NCI-H1436 treated with DMSO at 0.1 percent for 48 hours (cell line): ENCODE data around the gene TBC1D9.

Experiments used
- DNase-seq: peaks from one replicate; lab custom pipeline; 2025; lab: John Stamatoyannopoulos, UW

TBC1D9 gene

DNA sequence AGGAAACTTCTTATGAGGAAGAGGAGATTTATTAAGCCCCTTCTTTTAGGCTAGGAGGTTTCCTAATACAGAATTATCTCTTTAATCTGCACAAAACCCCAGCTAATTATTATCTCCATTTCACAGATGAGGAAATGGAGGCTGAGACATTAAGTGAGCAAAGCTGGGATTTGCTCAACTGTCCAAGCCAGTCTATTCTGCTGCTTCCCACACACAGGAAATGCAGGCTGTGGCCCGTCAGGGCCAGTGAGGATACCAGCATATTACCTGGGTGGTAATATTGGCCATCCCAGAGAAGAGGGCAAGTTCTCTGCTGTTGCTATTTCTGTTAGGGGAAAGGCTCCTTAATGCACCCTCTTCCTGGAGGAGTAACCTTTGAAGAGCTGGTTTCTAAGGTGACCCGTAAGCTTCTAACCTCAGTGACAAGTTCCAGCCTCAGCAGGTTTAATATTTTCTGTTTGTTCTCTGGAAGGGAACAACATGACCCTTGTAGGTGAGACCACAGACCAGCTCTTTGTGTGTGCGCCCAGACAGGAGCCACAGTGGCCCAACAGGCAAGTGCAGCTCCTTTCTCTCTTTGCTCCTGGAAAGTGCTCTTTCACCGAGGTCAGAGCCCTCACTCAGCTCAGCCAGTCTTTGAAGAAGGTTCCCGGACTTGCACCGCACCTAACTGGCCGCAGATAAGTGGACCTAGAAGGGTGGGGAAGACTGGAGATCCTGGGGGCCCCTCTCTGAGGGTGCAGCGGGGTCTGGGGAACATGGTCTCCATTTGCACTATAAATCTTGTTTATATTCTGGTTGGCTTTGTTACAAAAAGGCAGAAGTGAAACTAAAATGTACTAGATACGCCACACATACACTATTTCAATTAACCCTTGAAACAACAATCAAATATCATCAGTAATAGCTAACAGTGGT lies 35.5 kb downstream of the TBC1D9 start:
- no peak for DNase-seq

DNA sequence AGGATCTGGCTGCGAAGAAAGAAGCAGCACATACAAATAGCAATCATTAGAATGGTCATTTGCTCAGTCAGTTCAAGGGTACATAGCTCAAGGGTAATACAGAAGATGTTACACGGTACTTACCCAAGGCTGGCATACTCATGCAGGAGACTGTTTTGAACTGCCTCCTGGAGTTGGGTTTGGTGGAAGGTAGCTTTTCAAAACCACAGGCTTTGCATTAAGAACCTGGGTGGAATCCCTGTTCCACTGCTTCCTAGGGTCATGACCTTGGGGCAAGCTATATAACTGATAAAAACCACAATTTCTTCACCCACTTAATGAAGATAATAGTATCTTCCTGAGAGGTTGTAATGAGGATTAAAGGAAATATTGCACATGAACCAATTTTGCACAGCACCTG lies 36.5 kb downstream of the TBC1D9 start:
- DNase-seq = no peak

DNA sequence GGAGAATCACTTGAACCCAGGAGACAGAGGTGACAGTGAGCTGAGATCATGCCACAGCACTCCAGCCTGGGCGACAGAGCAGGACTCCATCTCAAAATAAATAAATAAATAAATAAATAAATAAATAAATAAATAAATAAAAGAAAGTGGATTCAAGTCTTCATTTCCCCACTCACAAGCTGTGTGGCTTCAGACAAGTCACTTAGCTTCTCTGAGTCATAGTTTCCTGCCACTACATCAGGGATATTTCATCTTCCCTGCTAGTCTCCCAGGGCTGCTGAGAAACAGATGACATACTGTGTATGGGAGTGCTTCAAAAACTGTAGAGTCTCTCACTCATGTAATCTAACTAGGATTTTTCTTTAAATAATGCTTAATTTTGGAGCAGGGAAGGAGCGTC lies 37.2 kb downstream of the TBC1D9 start:
- DNase-seq = no peak

DNA sequence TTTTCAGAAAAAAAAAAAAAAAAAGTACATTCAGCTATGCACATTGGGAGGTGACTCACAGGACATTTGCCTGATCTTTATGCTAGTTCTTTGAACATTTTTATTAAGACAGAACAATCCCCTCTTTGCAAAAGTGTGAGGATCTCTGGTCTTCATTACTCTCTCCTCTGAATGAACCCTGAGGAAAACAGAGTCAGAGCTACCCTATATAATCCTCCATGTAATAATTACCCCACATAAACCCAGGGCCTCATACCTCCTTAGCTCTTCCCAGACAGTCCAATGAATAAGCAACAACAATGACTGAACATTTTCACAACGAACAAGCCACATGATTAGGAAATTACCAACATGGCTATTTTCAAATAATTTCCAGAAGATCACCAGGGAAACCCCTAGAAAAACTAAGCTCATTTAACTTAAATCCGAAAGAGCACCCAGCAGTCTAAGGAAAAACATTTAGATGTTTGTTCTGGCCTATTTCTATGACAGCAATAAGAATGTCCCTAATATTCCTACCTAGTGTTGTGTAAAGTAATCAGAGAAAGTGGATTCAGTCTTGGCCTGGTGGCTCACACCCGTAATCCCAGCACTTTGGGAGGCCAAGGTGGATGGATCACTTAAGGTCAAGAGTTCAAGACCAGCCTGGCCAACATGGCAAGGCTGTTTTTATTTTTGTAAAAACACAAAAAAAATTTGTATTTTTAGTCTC lies 37.8 kb downstream of the TBC1D9 start:
- no peak for DNase-seq

DNA sequence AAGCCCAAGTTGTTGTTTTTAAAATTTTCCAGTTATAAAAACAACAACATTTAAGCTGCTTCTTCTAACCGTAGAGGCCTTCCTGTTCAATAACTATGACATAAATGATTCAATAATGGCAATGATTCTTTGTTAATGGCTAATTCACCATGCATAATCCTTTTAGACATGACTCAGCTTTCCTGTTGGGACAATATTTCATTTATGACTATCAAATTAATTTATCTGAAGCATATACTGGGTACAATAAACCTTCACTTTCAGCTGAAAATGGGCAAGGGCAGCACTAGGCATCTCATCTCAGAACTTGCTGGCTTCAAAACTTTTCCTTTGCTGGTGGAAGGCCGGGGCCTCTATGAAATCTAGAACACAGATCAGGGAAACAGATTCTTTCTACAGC lies 38.9 kb downstream of the TBC1D9 start:
- DNase-seq = no peak

DNA sequence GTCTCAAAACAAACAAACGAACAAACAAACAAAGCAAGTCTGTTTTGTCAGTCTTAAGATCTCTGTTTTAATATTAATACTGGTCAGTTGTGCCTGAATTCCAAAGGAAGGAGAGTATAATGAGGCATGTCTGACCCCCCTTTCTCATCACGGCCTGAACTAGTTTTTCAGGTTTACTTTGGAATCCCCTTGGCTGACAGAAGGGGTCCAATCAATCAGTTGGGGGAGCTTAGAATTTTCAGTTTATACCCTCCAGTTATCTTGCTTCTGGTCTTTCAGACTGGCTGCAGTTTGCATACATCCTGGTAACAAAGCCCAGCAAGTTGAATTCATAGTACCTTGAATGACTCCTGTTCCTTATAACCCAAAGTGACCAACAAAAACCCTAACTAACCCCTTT lies 41.1 kb downstream of the TBC1D9 start:
- DNase-seq = no peak

DNA sequence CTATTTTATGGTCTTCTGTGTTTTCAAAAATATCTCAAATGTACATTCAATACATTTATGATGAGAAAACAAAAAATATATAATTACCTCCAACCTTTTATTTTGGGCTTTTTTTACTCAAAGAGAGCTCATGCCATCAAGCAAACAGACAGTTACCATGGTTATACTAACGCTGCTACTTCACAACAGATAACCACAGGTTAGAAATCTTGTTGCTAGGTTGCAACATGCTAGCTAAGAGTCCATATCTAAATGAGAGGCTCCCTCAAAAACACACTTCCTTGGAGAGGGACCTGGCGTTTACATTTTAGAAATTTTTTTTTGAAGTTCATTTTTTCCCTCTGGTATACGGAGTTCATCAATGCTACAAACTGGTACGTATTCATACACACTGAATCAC lies 44.3 kb downstream of the TBC1D9 start:
- DNase-seq = no peak

DNA sequence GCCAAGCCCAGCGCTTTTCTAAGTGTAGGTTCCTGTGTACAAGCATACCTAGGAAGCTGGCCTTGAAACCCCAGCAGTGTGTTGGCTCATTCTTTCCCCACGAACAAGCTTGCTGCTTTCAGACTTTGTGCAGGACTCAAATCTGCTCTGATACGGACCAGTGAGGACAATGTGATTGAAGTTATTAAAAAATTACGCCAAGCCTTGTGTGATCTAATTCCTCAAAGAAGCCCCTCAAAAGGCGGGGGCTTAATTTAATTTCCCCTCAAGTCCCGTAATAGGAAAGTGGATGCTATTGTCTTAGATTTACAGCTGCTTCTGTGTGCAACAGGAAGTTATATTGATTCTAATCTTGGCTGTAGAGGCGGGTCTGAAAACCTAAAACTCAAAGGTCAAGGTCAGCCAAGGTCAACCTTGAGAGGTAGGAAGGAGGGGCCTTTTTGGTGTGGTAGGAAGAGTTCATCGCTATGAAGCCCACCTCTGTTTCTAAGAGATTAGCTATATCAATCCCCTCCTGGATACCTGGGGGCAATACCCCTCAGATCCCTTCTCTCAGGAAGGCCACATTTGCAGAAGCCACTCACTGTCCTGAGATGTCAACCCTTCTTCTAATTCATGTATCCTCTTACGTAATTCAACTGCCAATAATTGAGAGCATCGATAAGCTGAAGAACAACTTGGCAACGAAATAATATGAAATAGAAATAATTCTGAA lies 45.1 kb downstream of the TBC1D9 start:
- no peak for DNase-seq

DNA sequence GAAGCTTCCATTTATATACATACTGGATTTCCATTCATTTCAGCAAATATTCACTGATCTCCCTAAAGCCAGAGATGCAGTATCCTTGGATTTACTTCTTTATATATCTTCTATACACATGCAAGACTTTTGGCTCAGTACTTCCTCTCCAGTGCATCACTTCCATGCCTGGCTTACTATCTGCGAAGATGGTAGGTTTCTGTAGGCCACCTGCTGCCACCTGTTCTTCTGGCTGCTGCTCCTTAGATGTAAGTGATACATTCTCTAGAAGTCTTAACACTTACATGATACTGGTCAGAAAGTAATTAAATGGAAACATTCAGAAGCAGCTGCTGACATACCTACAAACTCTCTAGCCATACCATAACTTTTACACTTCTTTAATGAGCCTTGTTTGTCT lies 48.9 kb downstream of the TBC1D9 start:
- no peak for DNase-seq

DNA sequence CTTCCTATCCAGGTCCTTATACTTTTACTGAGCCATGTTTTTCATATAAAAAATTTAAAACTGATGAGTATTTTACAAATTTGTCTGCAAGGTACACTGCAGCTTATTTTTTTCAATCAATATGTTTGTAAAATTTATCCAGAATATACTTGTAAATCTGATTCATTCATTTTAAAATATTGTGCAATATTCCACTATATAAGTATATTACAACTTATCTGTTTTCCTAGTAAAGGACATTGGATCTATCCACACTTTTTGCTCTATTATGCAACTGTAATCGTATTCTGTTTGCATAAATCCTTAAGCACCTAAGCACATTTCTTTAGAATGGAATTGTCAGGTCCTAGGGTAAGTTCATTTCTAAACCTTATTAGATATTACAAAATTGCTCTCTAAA lies 49.5 kb downstream of the TBC1D9 start:
- DNase-seq = no peak

DNA sequence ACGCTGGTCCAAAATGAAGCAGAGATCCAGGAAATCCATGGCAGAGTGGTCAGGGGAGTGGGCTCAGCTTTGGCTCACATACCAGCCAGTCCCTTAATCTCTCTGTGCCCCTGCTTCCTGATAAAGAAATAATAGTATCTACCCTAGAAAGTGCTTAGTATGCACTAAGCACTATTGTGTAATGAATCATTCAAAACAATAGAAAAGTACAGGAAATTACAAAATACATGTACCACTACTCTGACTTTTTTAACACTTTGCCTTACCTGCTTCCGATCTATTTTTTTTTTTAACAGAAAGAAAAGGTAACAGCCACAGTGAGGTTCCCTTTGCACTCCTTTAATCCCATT lies 49.9 kb downstream of the TBC1D9 start:
- DNase-seq = no peak

DNA sequence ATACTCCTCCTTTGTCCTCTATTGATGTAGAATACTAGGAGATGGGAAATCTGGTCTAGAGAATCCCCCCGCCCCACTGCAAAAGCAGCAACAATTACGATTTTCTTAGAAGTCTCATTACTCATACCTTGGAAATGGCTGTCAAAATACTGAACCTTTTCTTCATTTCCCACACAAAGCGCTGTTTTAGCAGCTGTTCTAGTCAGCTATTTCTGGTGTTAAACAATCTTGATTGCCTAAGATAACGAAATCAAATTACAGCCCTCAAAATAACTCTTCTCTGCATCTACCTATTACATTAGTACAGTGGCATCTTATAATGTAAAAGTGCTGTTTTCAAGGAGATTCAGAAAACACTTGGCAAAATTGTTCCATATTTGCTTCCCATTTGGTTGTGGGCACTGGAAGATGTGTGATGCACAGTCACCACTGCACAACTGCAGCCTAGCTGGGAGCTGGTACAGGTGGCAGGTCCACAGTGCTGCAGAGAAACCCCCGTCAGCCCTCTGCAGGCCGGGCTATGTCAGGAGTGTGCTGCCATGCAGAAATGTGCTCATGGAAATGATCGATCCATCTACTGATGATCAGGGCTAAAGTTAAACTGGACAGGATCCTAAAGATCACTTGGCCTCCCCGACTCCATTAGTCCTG lies 50.4 kb downstream of the TBC1D9 start:
- no peak for DNase-seq

DNA sequence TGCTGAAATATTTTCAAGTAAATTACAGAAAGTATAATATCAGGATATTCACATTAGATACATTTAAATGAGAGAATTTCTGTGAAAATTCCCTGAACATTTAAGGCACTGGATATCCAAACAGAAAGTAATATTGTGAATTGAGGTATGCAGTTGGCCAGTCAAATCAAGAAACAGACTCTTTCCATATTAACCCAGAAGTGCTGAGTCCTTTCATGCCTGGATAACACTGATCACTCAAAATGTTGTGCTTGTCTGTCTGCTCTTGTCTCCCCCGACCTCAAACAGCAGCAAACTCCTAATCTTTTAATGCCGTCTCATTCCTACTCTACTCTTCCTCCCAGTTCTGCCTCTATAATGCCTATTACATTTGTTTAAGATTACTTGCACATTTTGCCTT lies 51.2 kb downstream of the TBC1D9 start:
- no peak for DNase-seq

DNA sequence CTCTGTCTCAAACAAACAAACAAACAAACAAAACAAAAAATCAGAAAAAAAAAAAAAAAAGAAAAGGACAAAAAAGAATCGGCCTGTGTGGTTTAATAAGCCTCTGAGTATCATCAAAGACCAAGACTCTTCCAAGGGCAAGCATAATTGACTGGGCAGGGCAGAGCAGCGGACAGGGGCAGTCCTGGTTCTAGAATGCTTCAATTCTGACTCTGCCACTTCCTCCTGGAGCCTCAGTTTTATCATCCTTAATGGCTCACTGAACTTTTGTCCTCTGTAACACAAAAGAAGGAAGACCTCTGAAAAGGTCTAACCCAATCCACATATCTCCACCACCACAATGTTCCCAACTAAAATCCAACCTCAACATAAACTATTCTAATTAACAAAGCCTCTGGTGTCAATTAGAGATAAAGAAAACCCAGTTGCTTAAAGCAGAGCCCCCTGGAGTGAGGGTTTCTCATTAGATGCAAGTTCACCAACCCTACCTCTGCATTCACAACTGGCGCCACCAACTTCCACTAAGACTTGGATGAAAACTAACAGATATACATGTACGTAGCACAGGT lies 51.7 kb downstream of the TBC1D9 start:
- no peak for DNase-seq

DNA sequence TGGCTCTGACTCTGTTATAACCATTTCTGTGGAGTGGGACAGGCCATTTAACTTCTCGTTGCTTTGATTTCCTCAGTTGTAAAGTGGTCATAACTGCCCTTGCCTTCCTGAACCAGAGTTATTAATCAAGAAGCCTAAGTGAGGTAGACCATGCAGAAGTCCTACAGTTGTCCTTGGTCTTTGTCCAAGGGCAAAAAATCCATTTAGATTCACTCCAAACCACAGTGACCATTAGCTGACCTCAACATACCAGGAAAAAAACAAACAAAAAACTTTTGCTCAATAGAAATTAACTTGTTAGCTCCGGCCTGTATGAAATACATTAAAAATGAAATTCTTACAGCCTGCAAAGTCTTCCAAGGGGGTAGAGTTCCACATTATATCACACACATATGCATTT lies 52.7 kb downstream of the TBC1D9 start:
- DNase-seq = no peak

DNA sequence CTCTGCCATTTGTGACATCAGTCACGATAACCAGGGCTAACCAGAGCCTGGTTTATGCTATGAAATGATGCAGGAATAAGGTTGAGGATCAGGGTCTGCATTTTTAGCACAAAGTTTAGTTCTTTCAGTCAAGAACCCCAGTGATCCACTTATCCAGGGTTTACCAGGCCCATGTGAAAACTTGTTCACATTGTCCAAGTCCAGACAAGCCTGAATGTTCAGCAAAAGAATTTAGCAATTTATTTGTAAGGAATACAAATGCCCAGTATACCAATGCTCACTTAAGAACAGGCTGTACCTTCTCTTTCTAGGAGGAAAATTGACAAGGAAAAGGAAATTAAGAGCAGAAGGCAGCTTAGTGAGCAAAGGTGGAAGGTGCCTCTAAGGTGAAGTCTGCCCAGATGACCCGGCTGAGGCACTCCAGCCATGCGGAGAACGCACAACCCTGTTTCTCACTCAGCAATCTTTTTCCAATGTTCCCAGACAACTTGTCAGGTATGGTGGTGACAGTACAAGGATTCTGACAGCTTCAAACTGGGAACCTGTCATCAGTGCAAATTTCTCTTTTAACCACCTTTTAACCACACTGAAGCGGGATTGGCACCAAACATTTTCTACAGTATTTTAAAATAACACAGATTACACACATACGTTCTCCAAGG lies 54.0 kb downstream of the TBC1D9 start:
- no peak for DNase-seq

DNA sequence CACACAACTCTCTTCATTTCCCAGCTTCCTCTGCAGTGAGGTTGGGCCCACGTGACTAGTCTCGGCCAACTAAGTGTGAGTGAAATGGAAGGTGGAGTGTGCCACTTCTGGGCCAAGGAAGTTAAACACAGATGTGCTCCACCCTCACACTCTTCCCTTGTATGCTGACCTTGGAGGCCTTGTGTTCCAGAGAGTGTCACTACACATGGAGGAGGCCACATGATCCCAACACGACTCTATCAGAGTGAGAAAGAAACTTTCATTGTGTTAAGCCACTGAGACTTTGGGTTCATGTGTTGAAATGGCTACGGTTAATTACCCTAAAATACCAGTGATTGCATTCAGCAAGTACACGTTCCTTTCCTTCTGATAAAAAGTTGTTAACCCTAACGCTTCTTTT lies 55.1 kb downstream of the TBC1D9 start:
- DNase-seq = no peak

DNA sequence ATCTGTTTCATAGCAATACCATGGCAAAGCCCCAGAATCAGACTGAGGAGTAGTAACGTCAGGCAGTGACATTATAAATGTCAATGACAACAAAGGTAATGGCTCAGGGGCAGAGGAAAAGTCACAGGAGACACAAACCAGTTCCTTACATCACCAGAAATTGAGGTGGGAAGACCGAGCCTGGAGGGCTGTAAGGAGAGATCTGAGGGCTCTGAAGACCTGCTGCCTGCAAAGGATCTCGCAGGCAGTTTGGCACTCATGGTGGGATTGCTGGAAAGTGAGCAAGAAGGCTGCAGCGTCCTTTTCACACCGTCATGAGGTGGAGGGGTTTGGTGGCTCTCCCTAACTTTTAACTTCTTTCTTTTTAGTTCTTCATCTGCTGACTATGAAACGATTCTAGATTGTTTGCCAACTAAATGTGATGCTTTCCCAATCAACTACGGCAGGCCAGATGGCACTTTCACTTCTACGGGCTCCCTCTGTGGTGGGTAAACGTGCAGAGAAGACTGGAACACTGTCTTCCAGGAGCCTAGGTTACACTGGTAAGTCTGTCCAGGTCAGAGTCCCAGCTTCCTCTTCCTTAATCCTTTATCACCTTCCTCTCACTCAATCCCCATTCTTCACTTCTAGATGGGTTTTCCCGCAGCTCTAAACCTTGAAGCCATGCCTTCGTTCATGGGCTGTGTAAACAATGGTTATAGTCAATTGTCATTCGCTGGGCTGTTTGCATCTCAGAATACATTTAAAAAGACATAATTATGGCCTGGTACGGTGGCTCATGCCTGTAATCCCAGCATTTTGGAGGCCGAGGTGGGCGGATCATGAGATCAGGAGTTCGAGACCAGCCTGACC lies 58.2 kb downstream of the TBC1D9 start:
- DNase-seq = no peak

DNA sequence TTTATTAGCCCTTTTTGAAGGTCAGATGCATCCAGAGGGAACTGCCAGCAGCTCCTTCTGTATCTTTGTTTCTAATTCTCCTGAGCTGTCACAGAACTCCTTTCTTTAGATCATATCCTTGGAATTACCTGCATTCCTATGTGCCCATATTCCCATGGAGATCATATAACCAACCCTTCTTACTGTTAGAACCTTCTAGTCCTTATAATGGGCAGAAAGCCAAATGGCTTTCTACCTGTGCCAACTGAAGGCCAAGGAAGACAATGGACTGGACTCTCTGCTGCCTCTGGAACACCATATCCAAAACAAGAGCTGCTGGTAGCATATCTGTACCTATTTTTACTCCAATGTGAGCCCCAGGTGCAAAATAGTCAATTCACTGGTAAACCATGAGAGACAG lies 60.7 kb downstream of the TBC1D9 start:
- DNase-seq = no peak

DNA sequence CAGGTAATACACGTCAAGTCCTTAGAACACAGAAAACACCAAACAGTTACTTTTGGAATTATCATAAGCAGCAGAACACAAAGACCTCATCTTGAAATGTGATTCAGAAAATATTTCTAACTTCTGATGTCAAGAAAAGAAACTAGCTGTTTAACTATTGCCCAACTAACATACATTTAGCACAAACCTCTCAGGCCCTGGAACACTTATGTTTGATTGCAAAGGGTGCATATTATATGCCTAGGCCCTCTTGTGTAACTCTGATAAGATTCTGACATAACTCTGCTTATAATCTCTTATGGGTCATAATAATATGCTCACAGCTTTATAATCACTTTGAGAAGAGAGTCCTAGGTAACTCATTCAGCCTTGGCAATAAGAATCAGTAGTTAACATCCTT lies 62.6 kb downstream of the TBC1D9 start:
- no peak for DNase-seq

DNA sequence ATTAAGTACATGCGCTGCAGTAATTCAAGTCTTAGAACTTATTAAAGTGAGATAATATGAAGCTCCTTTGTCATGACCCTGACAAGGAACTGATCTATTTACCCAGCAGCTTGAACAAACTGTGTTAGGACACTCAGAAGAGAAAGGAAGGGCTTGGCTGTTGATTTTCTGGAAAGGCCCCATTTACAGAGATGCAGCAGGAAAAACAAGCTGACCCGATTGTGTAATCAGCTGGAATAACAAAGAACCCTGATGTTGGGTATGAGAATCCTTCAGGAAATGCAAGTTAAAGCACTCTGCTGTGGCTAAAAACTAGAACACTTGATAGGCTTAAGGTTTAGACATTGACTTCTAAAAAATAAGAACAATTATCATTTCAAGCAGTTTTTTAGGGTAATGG lies 64.8 kb downstream of the TBC1D9 start:
- DNase-seq = no peak
